ENCODE results near the gene DCDC2C.

DCDC2C gene

DNA sequence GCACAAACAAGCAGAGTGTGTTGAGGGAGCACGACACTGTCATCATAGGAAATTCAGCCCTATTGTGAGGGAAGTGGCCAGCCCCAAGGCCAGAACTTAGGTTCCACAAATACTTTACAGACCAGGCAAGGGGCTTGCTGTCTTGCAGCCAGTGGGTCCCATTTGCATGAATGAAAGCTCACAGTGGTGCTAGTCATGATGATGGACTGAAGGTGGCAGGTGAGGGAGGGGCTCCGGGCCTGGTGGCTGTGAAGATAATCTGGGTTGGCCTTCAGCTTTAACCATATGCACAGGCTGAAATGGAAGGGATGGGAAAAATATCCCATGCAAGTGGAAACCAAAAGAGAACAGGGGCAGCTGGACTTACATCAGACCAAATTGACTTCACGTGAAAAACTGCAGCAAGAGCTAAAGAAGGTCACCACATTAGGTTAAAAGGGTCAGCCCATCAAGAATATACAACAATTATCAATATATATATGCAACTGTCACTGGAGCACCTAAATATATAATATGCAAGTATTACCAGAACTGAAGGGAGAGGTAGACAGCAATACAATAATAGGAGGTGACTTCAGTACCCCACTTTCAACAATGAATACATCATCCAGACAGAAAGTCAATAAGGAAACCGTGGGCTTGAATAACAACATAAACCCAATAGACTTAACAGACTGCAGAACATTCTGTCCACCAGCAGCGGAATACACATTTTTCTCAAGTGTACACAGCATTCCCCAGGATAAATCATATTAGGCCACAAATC, 39.6 kb downstream of the DCDC2C start:
- DNase-seq = no peak

GRCh38 chr2:3743951-3744555, 40.7 kb downstream of the DCDC2C start:
- no peak for DNase-seq

DNA sequence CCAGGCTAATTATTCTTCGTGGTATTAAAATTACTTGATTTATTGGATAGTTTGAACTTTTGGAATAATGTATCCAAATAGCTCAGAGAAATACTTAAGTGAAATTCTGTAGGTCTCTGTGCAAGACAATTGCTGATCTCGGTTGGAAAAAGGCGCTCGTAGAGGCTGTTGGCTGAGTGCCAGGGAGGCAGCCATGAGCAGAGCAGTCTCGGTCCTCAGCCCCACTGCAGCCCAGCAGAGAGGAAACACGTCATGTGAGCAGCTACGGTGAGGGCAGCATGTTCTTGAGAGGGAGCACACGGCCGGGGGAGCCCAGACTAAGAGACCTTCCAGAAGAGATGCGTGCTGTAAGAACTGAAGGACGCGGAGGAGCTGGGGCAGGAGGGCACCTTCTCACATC, 42.5 kb downstream of the DCDC2C start:
- no peak for DNase-seq

- DNase-seq = no peak
Observed at GRCh38 chr2:3747032-3747654, 43.8 kb downstream of the DCDC2C start.

GRCh38 chr2:3747826-3748225, 44.5 kb downstream of the DCDC2C start:
- no peak for DNase-seq

DNA sequence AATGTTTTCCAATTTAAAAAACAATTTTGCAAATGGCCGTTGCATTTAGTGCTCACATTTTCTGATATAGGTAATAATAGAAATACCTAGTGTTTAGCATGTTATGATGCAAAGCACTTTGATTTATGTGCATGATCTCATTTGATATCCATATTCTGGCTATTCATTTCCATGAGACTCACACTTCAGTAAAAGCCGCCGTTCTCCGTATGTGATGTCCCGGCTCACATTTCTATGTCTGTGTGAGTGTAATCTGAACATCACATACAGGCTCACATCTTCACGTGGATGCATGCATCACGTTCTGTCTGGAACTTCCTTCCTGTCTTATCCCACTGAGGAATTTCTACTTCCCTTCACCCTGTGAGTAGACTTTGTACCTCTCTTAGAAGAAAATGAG, 45.8 kb downstream of the DCDC2C start:
- no peak for DNase-seq

DNA sequence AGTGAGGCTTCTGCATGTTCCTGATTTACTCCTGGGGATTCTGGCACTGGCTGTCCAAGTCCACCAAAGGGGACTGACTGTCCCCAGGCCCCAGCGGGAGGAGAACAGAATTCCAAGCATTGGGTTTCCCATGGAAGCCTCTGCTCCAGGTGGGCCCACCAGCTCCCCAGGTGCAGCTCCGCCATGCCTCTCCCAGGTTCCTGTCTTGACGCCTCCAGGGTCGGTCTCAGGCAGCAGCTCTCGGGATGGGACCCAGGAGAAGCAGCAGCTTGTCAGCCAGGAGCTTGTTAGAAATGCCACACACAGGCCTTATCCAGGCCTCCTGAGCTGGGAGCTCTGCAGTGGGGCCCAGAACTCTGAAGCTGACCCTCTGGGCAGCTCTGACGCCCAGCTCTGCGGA, 47.9 kb downstream of the DCDC2C start:
- DNase-seq = no peak

- no peak for DNase-seq
Observed at GRCh38 chr2:3751806-3752205, 48.4 kb downstream of the DCDC2C start.

DNA sequence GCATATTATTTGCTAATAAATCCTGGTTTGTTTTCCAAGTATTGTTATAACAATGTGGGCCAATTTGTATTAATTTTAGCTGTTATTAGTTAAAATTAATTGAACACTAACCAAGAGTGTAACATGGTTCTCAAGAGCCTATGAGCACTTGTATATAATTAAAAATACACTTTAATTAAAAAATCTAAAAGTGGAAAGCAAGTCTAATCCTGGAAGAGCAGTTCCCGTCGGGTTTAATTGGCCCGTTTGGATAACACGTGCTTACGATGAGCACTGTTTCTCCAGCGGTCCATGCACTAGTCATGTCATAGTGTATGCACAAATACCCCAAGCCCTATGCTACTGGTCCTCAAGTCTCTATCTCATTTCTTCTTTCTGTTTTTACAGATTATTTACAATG, 49.0 kb downstream of the DCDC2C start:
- no peak for DNase-seq

DNA sequence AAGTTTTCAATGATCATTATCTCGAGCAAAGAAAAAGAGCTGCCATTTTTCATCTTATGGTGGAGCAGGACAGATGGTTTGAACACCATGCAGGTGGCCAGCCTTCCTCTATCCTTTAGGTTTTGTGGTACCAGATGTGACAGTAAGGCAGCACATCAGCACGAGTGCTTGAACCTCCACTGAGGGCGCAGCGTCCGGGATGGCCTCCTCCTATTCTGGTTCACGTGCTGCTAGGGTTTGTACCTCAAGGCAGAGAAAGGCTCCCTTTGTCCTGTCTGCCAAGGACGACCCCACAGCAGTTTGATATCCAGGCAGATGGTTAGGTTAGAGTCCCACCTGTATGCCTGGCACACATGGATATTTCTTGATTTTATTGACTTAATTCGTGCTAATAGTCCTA, 50.2 kb downstream of the DCDC2C start:
- no peak for DNase-seq

DNA sequence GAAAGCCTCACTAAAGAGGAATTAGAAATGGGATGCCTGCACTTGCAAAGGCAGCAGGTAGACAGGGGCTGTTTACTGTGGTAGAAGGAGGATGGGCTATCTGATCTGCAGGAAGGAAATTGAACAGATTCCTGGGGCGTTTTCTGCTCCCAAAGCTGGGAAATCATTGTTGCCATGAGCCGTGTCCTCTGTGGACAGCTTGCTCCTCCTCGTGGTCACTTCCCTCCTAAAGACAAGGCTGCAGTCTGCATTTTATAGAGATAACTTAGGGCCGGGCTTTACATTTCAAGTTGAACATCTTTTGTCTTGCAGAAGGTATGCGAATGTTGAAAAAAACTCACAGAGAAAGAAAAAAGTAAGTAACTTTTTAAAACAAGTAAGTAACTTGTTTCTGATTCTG, 50.9 kb downstream of the DCDC2C start:
- DNase-seq = no peak

DNA sequence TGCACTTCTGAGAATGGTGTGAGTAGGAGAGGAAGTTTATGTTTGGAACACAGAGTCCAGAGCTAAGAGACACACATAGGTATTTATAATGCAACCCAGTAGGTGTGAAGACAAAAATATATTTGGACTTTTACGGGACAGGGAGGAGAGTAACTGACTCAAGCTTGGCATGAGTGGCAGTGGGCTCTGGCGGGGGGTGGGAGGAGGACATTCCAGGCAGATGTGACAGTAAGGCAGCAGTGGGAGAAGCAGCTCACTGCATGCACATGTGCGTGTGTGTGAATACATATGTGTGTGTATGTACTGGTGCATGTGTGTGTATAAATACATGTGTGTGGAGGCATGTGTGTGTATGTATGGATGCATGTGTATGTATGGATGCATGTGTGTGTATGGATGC, 51.4 kb downstream of the DCDC2C start:
- no peak for DNase-seq

DNA sequence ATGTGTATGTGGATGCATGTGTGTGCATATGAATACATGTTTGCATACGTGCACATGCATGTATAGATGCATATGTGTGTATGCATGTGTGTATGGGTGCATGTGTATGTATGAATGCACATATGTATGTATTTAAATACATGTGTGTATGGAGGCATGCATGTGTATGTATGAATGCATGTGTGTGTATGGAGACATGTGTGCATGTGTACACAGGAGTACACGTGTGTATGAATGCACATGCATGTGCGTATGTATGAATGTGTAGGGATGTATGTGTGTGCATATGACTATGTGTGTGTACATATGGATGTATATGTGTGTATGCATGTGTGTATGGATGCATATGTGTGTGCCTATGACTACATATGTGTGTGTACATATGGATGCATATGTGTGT, 51.9 kb downstream of the DCDC2C start:
- no peak for DNase-seq

DNA sequence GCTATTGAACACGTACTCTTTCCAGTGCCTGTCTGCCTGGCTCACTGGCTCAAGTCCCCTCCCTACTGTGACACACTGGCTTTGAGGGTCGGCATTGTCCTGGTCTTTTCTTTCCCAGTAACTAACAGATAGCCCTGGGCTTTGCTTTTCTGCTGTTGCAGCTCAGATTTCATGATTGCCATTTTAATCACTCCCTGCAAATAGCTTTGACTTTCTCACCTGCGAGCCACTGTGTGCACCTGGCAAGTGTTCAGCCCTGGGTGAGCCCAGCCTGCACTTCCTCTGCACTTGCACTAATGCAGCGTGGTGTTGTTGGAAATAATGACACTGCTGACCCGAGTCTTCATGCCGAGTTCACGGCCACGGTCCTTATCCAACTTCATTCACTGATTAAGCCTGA, 52.9 kb downstream of the DCDC2C start:
- no peak for DNase-seq

DNA sequence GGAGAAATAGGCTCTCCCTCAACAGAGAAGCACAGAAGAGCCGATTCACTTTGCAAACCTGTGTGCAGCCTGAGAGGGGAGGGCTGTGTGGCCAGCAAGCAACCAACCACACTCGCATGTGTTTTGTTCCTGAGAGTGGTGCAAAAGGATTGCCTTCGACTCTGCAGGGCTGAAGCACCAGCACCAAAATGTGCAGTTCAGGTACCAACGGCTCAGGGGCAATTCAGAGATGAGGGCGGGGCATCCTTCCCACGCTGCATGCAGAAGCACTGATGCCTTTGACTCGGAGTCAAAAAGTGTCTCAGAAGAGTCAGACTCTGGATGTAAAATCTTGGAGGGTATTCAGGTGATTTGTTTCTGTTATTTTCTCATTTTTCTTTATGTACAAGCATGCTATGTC, 55.5 kb downstream of the DCDC2C start:
- no peak for DNase-seq

DNA sequence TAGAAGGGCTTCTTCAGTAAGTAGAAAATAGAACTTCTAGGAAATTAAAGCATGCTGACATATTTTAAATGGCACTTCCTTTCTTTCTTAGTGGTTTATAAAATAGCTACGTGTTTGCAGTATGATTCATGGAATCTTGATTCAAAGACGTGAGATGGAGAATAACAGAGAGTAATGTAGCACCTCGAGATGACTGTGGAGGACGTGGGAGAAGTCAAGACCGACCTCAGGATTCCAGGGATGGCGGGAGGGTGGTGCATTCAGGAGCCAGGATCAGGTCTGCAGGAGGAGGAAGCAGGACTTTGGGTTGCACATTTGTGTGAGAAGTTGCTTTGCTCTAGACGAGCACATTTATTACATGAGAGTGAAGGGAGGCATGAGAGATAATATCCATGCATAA, 56.0 kb downstream of the DCDC2C start:
- no peak for DNase-seq

DNA sequence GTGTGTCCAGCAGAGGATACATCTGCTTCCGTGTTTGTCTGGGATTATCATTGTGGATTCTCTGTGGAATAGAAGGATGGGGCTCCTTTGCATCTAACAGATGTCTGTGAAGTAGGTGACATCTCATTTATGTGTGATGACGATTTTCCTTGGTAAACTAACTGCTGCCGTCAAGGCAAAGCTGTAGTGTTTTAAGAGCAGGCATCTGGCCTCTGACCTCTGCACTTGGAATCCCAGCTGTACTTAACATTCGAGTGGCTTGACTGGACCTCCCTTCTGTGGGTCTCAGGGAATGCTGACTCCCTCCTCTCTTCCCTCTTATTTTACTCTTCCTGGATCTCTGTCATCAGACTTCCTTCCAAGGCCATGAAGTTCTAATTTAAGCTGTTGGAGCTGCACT, 56.4 kb downstream of the DCDC2C start:
- DNase-seq = no peak

DNA sequence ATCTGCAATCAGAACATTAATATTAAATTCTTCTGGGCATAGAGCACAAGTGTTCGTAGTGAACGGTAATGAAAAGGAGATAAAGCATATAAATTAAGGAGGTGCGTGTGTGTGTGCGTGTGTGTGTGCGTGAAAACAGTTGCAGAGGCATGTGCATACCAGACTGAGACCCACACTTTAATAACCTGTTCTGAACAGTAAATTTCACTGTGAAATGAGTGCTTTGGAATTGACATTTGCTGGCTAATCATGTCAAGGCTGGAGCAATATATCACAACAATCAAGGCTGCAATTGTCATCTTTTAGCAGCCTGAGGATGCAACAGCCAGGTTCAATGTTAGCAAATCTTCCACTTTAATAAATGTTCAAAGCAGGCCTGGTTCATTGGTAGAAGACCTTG, 57.9 kb downstream of the DCDC2C start:
- DNase-seq = no peak

- no peak for DNase-seq
Observed at GRCh38 chr2:3762771-3763447, 59.5 kb downstream of the DCDC2C start.

DNA sequence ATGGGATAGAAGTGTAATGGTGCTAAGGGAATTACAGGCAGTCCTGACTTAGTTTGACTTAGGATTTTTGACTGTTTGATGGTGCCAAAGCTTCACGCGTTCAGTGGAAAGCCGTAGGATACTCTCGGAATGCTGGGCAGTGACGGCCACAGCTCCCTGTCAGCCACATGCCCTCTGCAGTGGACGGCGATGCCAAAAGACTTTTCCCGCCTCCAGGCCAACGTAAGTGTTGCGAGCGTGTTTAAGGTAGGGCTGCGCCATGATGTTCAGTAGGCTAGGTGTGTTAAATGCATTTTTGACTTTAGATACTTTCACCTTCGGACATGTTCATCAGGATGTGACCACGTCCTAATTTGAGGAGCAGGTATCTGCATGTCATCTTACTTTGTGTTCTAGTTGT, 63.4 kb downstream of the DCDC2C start:
- no peak for DNase-seq

- DNase-seq = no peak
Observed at GRCh38 chr2:3768960-3769765, 65.8 kb downstream of the DCDC2C start.

- no peak for DNase-seq
Observed at GRCh38 chr2:3769766-3770165, 66.4 kb downstream of the DCDC2C start.
